Upper lobe of left lung (tissue), 6 donors: ENCODE results near the gene RNF44. TPM values are rescaled to one million over a fixed set of nuclear protein-coding genes. Genes with fewer than 3 reads are reported as not detected.
A peak's percentile ranks its signal among the peaks of the same experiment; 100 is the strongest.

Source experiments
- ATAC-seq, 2 donors: fragments of 200-7000 bp; cut with Tn5 transposase; one replicate each; pipeline ENCODE4 v1.9.1; 2022; ENCODE audit warnings: mild to moderate bottlenecking in 2 of 2, moderate library complexity in 2 of 2; ENCODE audit not compliant: low FRiP score in 2 of 2
- DNase-seq, 2 donors: peaks; one replicate each; pipeline ENCODE4 v3.0.0-alpha.2; 2019 to 2020
- H3K27ac ChIP-seq, 4 donors: fragments of 200-600 bp; sonication (generic); one replicate each; pipeline ENCODE4 v1.5.1; 2016 to 2019
- H3K27me3 ChIP-seq, 4 donors: fragments of 200-600 bp; sonication (generic); one replicate each; pipeline ENCODE4 v1.5.1; 2017 to 2019
- H3K36me3 ChIP-seq, 4 donors: fragments of 200-600 bp; sonication (generic); one replicate each; pipeline ENCODE4 v1.5.1; 2016 to 2019
- H3K4me1 ChIP-seq, 4 donors: fragments of 200-600 bp; sonication (generic); one replicate each; pipeline ENCODE4 v1.5.1; 2018 to 2019
- H3K4me3 ChIP-seq, 4 donors: fragments of 200-600 bp; sonication (generic); one replicate each; pipeline ENCODE4 v1.5.1; 2017 to 2019; ENCODE audit warnings: mild to moderate bottlenecking in 2 of 4, moderate library complexity in 1 of 4
- H3K9me3 ChIP-seq, 4 donors: fragments of 200-600 bp; sonication (generic); one replicate each; pipeline ENCODE4 v1.5.1; 2018 to 2019
- CTCF ChIP-seq, 6 experiments: fragments of 450-650 bp in 4 of 6; fragments of 200-600 bp in 2 of 6; sonication (generic) in 2 of 6; IDR thresholded peaks; one replicate each; pipeline ENCODE4 v1.5.1; 2016 to 2019; ENCODE audit warnings: antibody characterized with exemption in 6 of 6
- EP300 ChIP-seq, 4 donors: sonication (generic); formaldehyde crosslinking; IDR thresholded peaks; one replicate each; pipeline ENCODE4 v1.5.1; 2017; ENCODE audit warnings: antibody characterized with exemption in 4 of 4, control low read depth in 2 of 4
- POLR2A ChIP-seq, 4 donors: fragments of 450-650 bp; IDR thresholded peaks; one replicate each; pipeline ENCODE4 v1.5.1; 2016 to 2017; ENCODE audit warnings: antibody characterized with exemption in 4 of 4, mild to moderate bottlenecking in 2 of 4
- POLR2AphosphoS5 ChIP-seq, 2 donors: sonication (generic); formaldehyde crosslinking; IDR thresholded peaks; one replicate each; pipeline ENCODE4 v1.5.1; 2017; ENCODE audit warnings: antibody characterized with exemption in 2 of 2
- WGBS, 2 donors: methylation state at CpG; one replicate each; pipeline ENCODE4 v1.1.5; 2017 to 2018; 5-methylcytosine and 5-hydroxymethylcytosine counted together
- total RNA-seq, 6 donors: library from RNA; depleted of rRNA in 4 of 6; stranded (reverse); fragments of >200 nt in 4 of 6; gene quantifications; one replicate each; pipeline versions ENCODE4 v1.1.0 to v1.2.1, GENCODE V29; 2016 to 2021
- donor health status: DM: no; HTN: no; CAD: no; lungs with moderate emphysema.
- donor health status: DM: no; HTN: yes; CAD: no; lungs with severe emphysema.

The RNF44 gene
- total RNA-seq = 10 to 100 TPM; 13.4 to 76.5 (median 51.7) TPM

GRCh38 chr5:176536902-176537553 lies at the start of gene RNF44:
Gene RNF44 (minus strand): TSS chr5:176537402. CDS start chr5:176532472, 4,930 bp downstream.
- Histone ChIP-seq H3K36me3 (peaks cover 0 to 2% (median 1%) of the 10 kb centered on the region in 4 donors), H3K4me3 (peak within 1 kb of the TSS; percentile 76 to 88 (median 86)), H3K27ac (peak within 1 kb of the TSS; percentile 95 to 99 (median 98)), H3K27me3 (no peaks in the 10 kb centered on the region), H3K9me3 (no peaks in the 10 kb centered on the region), H3K4me1 (peaks cover 59 to 84% (median 72%) of the 10 kb centered on the region in 4 donors)
- ATAC-seq = peak; percentile 93
- WGBS, 2 donors = 0 to 2% methylated on average over 4 to 43 of the region's 63 CpGs
- peak; percentile 99 to 100 for DNase-seq
- TF ChIP-seq POLR2A (IDR thresholded peaks at IDR 0.05) (peak in 3 of 4 donors; percentile 33 to 76 (median 45)), CTCF (IDR thresholded peaks at IDR 0.05) (peak in 3 of 6 experiments; percentile 5 to 13 (median 10)), POLR2AphosphoS5 (IDR thresholded peaks at IDR 0.05) (peak; percentile 13 to 38), EP300 (IDR thresholded peaks at IDR 0.05) (no peak)

- Histone ChIP-seq H3K27me3 (no peaks in the 10 kb centered on the region), H3K4me1 (no peaks in the 10 kb centered on the region), H3K9me3 (peaks cover 0 to 20% (median 13%) of the 10 kb centered on the region in 4 donors), H3K36me3 (no peaks in the 10 kb centered on the region), H3K27ac (no peak overlapping the region), H3K4me3 (no peak overlapping the region)
- no peak for TF ChIP-seq POLR2AphosphoS5 (IDR thresholded peaks at IDR 0.05)
- no peak for TF ChIP-seq POLR2A (IDR thresholded peaks at IDR 0.05)
- 84 to 86% methylated on average over 4 of the region's 4 CpGs for WGBS, 2 donors
- ATAC-seq (no peak), DNase-seq (no peak)
Measured at GRCh38 chr5:176583076-176583475, 45.9 kb upstream of the RNF44 start.

- H3K4me3 ChIP-seq = no peak overlapping the region
Measured at GRCh38 chr5:176581361-176581760, 44.2 kb upstream of the RNF44 start.

GRCh38 chr5:176579323-176579722 lies 42.1 kb upstream of the RNF44 start:
- H3K36me3 ChIP-seq = no peaks in the 10 kb centered on the region
- H3K4me1 ChIP-seq = no peaks in the 10 kb centered on the region
- TF ChIP-seq CTCF (IDR thresholded peaks at IDR 0.05) (no peak), POLR2AphosphoS5 (IDR thresholded peaks at IDR 0.05) (no peak)
- no peak for DNase-seq
- H3K9me3 ChIP-seq = peaks cover 0 to under 1% (median under 1%) of the 10 kb centered on the region in 4 donors
- 55 to 61% methylated on average over 4 of the region's 4 CpGs for WGBS, 2 donors
- no peak for ATAC-seq
- no peak overlapping the region for H3K27ac ChIP-seq
- H3K27me3 ChIP-seq = no peaks in the 10 kb centered on the region
- no peak overlapping the region for H3K4me3 ChIP-seq

More at GRCh38 chr5:176581361-176581760, 44.2 kb upstream of the RNF44 start:
- ATAC-seq = no peak
- TF ChIP-seq POLR2A (IDR thresholded peaks at IDR 0.05) = no peak
- TF ChIP-seq EP300 (IDR thresholded peaks at IDR 0.05) = no peak
- no peak for TF ChIP-seq CTCF (IDR thresholded peaks at IDR 0.05)
- TF ChIP-seq POLR2AphosphoS5 (IDR thresholded peaks at IDR 0.05) = no peak
- WGBS, 2 donors = 84 to 93% methylated on average over 4 to 12 of the region's 12 CpGs
- Histone ChIP-seq H3K9me3 (peaks cover 0 to 20% (median 13%) of the 10 kb centered on the region in 4 donors), H3K27ac (no peak overlapping the region), H3K36me3 (no peaks in the 10 kb centered on the region), H3K27me3 (no peaks in the 10 kb centered on the region), H3K4me1 (no peaks in the 10 kb centered on the region)
- DNase-seq = no peak

GRCh38 chr5:176578391-176578808 lies 41.2 kb upstream of the RNF44 start:
- Histone ChIP-seq H3K9me3 (no peaks in the 10 kb centered on the region), H3K27ac (no peak overlapping the region), H3K36me3 (no peaks in the 10 kb centered on the region), H3K4me3 (no peak overlapping the region), H3K4me1 (peaks cover 0 to 7% (median 0%) of the 10 kb centered on the region in 4 donors), H3K27me3 (no peaks in the 10 kb centered on the region)
- 26 to 46% methylated on average over 15 of the region's 15 CpGs for WGBS, 2 donors
- peak in 1 of 2 donors; percentile 71 for DNase-seq
- peak; percentile 38 to 70 for ATAC-seq
- TF ChIP-seq POLR2A (IDR thresholded peaks at IDR 0.05) (no peak), CTCF (IDR thresholded peaks at IDR 0.05) (peak; percentile 21 to 75 (median 64)), EP300 (IDR thresholded peaks at IDR 0.05) (no peak), POLR2AphosphoS5 (IDR thresholded peaks at IDR 0.05) (no peak)
